NCI-H128 (cell line): Measurements from ENCODE around the gene CD28.
"Not testable (repeated sequence)": the region's sequence is repeated elsewhere in the genome, so short reads cannot be mapped to it uniquely, and the experiment has no call there.

ENCODE experiments used
- DNase-seq: peaks from one replicate; lab custom pipeline; 2025; ENCODE audit not compliant: unreplicated experiment; lab: John Stamatoyannopoulos, UW

CD28 gene

GRCh38 chr2:203685789-203686420 lies 20.5 kb upstream of the CD28 start:
- DNase-seq = no peak

DNA sequence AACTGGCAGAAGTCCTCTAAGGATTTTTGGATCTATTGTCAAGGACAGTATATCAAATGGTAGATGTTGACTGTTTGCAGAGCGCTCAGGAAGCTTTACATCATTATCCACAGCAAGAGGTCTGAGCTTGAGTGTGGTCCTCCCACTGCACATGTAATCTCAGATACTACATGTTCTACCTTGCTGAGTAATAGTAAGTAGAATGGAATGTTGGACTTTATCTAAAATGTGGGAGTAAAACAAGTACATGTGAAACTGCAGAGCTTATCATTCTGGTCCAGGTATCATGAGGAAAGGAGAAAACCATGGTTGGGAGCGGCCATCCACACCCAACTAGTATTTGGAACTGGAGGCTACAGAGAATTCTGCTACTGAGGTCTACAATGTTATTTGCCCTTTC lies 19.3 kb upstream of the CD28 start:
- no peak for DNase-seq

DNA sequence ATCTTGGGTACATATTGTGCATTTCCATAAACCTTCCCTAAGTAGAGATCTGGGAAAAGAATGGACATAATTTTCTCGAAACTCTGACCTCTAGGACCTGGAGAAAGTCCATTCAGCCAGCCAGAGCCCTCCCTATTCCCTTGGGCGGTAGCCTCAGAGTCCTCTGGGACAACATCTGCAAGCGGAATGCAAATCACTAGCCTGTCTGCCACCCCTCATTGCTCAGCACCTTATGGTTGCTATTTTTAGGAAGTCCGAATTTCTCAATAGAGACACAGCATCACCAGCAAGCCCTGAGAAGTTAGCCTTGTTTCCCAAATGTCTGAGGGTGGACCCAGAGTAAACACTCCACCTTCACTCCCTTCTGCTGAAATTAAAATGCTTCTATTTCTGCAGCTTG lies 17.6 kb upstream of the CD28 start:
- DNase-seq = no peak

DNA sequence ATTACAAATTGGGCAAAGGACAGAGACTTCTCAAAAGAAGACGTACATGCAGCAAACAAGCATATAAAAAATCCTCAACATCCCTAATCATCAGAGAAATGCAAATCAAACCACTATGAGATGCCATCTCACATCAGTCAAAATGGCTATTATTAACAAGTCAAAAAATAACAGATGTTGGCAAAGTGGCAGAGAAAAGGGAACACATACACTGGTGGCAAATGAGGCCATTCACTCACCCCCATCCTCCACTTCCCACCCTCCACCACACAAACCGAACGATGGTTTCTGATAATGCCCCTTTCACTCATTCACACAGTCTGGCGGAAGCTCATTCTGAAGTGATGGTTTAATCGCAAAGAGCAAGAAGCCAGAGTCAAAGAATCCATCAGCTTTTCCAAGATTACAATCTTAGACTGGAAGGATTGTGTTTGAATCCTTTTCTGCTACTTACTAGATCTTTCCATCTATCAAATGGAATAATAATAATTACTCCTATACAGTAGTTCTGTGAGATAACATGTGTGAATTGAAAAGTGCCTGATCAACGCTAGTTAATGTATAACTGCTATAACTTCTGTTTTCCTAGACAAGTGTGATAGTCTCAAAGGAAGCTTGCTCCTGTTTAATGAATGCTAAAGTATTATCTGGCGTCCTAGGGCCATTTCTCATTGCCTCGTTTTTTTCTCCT lies 16.9 kb upstream of the CD28 start:
- no peak for DNase-seq

DNA sequence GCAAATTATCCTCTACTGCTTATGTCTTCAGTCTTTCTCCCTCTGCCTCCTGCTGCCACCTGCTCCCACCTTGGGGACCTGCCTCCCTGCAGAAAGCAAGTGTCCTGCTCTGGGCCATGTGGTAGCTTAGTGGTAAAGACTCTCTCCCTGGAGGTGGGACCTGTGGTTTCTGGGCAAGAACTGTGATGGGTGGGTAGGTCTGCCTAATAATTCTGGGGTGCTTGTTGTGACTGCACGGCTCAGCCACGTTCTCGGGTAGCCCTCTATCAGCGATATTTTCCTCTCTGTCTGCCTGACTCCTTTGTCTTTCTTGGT lies 16.4 kb upstream of the CD28 start:
- DNase-seq = no peak

- no peak for DNase-seq
Observed at GRCh38 chr2:203690441-203691047, 15.9 kb upstream of the CD28 start.

GRCh38 chr2:203691149-203691548 lies 15.3 kb upstream of the CD28 start:
- DNase-seq = no peak

DNA sequence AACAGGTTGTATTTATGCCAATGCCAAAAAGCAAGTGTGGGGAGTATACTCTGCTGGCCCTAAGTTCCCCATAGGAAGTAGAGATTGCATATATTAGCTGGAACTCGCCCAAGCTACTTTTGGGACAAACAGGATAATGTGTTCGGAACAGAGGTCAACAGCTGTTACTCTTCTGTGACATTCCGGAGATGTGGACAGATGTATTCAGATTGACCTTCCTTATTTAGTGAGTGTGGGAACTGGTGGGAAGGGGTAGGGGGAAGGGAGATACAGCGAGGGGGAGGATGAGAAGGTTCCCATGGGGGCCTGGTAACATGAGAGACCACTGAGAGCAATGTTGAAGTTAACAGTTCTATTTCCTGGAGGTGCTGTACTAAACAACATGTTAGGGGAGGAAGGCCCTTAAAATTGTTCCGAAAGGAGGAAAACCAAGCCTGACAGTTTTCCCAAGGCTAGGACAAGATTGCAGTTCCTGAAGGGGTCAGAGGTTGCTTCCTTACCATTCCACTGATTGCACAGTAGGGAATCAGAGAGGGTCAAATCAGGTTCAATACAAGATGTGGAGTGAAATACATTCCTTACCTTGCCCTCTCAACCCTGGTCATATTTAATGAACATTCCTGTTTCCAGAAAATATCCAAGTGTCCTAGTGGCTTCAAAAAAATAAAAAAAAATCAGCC lies 14.3 kb upstream of the CD28 start:
- no peak for DNase-seq

DNA sequence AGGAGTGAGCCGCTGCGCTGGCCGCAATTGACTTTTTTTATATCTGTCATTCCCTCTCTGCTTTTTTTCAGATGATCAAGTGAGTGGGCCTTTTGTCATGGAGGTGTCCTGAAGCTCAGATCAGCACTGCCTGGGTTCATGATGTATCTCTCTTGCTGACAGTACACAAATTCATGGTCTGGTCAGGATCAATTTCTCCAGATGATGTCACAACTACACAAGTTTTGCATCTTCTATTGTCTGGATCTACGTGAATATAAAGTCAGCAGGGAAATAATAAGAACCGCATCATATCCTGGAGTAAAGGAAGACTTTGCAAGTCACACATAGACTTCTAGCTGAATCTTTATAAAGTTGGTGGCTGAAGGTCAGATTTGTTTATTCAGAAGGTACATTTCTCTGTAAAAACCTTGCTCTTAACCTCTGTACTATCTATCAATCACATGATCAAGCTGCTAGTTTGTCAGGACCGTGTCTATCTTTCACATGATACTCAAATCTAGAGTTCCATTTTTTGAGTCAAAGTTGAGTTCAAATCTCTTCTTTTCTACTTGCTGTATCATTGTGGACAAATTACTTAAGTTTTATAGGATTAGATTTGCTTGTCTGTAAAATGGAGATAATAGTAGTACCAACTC lies 13.1 kb upstream of the CD28 start:
- DNase-seq = no peak

- no peak for DNase-seq
Observed at GRCh38 chr2:203694191-203694590, 12.2 kb upstream of the CD28 start.

DNA sequence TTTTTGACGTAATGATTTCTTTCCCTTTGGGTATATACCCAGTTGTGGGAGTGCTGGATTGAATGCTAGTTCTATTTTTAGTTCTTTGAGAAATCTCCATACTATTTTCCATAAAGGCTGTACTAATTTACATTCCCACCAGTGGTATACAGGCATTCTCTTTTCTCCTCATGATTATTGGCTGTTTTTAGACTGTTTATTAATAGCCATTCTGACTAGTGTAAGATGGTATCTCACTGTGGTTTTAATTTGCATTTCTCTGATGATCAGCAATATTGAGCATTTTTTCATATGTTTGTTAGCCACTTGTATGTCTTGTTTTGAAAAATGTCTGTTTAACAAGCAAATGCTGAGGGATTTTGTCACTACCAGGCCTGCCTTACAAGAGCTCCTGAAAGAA lies 9.2 kb upstream of the CD28 start:
- no peak for DNase-seq

- DNase-seq = not testable (repeated sequence)
Observed at GRCh38 chr2:203697763-203698162, 8.7 kb upstream of the CD28 start.

- DNase-seq = not testable (repeated sequence)
Observed at GRCh38 chr2:203698410-203698809, 8.0 kb upstream of the CD28 start.

GRCh38 chr2:203704430-203704829 lies 2.0 kb upstream of the CD28 start:
- no peak for DNase-seq

- no peak for DNase-seq
Observed at GRCh38 chr2:203705178-203705577, 1.3 kb upstream of the CD28 start.

- no peak for DNase-seq
Observed at GRCh38 chr2:203707530-203707929, 1.1 kb downstream of the CD28 start.

DNA sequence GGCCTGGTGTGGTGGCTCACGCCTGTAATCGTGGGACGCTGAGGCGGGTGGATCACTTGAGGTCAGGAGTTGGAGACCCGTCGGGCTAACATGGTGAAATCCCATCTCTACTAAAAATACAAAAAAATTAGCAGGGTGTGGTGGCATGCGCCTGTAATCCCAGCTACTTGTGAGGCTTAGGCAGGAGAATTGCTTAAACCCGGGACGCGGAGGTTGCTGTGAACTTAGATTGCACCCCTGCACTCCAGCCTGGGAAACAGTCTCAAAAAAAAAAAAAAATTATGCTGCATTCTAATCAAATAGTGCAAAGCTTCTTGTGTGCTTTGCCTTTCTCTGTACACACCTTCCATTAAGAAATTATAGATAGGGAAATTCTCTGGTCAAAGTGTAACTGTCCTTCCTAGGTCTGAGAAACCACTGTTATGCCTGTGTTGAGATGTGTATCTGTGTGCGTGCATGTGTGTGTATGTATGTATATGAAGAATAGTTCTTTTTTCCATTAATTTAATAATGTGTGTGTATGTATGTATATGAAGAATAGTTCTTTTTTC lies 2.5 kb downstream of the CD28 start:
- DNase-seq = no peak

- DNase-seq = no peak
Observed at GRCh38 chr2:203709416-203710040, 3.1 kb downstream of the CD28 start.

GRCh38 chr2:203710226-203710625 lies 3.8 kb downstream of the CD28 start:
- no peak for DNase-seq

DNA sequence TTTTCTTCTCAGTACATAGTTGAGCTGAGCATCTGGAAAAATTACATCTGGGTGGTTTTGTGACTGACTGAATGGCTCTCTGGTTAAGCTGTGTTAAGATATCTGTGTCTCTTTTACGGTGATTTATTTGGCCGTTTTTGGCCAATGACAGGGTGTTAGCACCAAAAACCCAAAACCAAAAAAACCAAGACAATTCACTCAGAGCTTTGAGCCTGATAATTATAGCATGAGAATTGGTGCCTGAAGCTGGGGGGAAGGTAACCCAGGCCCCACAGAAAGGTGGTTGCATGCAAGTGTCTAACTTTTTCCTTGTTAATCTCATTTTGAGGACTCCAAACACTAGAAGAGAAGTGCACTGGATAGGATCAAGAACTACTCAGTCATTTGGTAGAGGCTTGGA lies 4.5 kb downstream of the CD28 start:
- DNase-seq = no peak

- DNase-seq = no peak
Observed at GRCh38 chr2:203711399-203711798, 5.0 kb downstream of the CD28 start.
